ENCODE data around the gene NUP50.

The NUP50 gene

GRCh38 chr22:45233827-45234226 lies 70.1 kb downstream of the NUP50 start:
- no peak for DNase-seq

DNA sequence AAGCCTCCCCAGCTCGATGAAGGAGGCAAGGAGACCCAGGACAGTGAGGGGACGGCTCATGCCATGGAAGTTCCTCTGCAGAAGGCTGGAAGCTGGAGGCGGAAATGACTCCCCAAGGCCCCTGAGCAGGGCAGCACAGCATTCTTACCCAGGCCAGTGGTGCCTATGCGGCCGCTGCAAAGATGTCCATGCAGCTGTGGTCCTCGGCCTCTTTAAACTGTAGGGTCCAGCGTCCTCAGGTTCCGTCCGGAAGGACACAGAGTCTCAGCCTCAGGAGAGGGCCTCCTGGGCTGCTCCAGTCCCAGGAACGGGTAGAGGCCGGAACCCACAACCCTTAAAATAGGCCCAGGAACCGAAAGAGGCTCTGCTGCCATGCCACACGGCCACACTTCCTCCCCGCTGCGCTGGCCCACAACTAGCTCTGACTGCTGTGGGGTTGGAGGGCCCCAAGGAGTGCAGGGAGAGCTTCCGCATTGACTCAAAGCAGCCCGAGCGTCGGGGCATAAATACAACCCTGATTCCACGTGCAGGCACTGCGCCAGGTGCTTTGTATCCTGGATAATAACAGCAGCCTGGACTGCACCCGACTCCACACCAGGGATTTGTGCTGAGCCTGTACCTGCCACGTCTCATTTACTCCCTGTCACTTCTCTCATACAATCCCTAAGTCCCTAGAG lies 71.5 kb downstream of the NUP50 start:
- DNase-seq: no peak

DNA sequence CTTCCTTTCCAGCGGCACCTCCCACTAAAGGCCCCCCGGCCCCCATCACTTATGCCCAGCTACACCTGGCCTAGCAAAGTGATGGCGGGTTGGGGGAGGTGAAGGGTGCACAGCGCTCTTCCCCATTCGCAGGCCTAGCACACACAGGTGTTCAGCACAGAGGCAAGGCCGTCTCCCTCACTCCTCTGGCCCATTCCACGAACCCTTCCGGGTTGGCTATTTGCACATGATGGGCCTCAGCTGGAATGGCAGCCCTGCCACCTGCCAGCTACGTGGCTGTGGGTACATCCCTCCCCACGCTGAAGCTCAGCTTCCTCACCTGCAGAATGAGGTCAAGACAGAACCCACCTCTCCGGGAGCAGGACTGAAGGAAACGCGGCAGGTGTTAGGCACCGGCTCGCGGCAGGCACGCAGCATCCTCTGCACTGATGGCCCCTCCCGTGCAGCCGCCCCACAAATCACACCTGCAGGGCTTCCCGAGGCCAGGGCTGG lies 72.2 kb downstream of the NUP50 start:
- DNase-seq: no peak

- DNase-seq: no peak
Measured at GRCh38 chr22:45237065-45237990, 73.6 kb downstream of the NUP50 start.
